ENCODE data around the gene TRPC4. TPM values are rescaled to one million over a fixed set of nuclear protein-coding genes. Genes with fewer than 3 reads are reported as not detected.

Gene TRPC4
- total RNA-seq, 1 experiment from 2014 or later, result not detected

DNA sequence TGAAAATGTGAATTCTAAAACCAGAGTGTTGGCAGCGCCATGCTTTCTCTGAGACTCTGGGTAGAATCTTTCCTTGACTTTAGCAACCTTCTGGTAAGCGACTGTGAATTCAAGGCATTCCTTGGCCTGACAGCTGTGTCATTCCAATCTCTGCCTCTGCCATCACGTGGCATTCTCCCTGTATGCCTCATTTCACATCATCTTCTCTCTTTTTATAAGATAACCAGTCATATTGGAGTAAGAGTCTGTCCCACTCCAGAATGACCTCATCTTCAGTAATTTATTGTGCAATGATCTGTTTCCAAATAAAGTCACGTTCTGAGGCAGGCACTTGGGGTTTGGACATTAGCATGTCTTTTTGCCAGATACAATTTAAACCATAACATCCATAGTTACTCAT is 167.6 kb downstream of the TRPC4 start:
- peak overlapping the region; percentile 36 for H3K27ac Mint-ChIP-seq (ENCODE audit: low read depth, unreplicated experiment)
- CTCF ChIA-PET, result interaction anchor here (0.6 kb wide), 1 partner anchor 779 kb away, joined by 3 read pairs; no protein-coding TSS in a partner anchor

DNA sequence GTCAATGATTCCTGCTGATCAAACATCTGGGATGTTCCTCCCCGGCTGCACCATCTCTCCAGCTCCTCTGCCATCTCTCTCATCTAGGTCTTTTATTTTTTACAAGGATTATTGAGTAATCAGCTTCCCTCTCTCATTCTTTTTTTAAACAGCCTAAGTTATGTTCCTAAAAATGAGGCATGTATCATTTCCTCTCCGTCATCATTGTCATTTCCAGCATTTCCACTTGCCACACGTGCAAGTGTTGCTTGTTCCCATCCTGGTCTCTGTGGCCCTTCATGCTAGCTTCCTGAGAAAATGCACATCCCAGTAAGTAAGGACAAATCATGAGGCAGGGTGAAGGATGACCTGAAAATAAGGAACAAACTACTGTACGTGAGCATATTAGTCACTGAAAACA is 168.3 kb downstream of the TRPC4 start:
- ChIA-PET CTCF (interaction anchor here (0.6 kb wide), 1 partner anchor 778 kb away, joined by 3 read pairs; no protein-coding TSS in a partner anchor), POLR2A (interaction anchor here (0.6 to 1.1 kb wide), 3 partner anchors 29 to 52 kb away, joined by 3 to 7 read pairs (median 3); no protein-coding TSS in a partner anchor)
- intact Hi-C loops (cut with micrococcal nuclease), result no loop called here
- no TSS peak for BruUV-seq (replicated peaks)
- Mint-ChIP-seq H3K4me3 (ENCODE audit: unreplicated experiment) (no peak overlapping the region), H3K27ac (ENCODE audit: low read depth, unreplicated experiment) (no peak overlapping the region), H3K4me1 (ENCODE audit: insufficient read depth, unreplicated experiment) (peaks cover 5% of the 10 kb centered on the region), H3K36me3 (ENCODE audit: insufficient read depth, unreplicated experiment) (peaks cover 4% of the 10 kb centered on the region), H3K9me3 (ENCODE audit: unreplicated experiment) (no peaks in the 10 kb centered on the region), H3K27me3 (ENCODE audit: insufficient read depth, unreplicated experiment) (no peaks in the 10 kb centered on the region)
- TF ChIP-seq, protein P1, sequence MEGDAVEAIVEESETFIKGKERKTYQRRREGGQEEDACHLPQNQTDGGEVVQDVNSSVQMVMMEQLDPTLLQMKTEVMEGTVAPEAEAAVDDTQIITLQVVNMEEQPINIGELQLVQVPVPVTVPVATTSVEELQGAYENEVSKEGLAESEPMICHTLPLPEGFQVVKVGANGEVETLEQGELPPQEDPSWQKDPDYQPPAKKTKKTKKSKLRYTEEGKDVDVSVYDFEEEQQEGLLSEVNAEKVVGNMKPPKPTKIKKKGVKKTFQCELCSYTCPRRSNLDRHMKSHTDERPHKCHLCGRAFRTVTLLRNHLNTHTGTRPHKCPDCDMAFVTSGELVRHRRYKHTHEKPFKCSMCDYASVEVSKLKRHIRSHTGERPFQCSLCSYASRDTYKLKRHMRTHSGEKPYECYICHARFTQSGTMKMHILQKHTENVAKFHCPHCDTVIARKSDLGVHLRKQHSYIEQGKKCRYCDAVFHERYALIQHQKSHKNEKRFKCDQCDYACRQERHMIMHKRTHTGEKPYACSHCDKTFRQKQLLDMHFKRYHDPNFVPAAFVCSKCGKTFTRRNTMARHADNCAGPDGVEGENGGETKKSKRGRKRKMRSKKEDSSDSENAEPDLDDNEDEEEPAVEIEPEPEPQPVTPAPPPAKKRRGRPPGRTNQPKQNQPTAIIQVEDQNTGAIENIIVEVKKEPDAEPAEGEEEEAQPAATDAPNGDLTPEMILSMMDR (IDR thresholded peaks at IDR 0.05; ENCODE audit: unreplicated experiment), result no peak
- DNase-seq (ENCODE audit: unreplicated experiment), result peak; percentile 6

More for the DNA sequence above, 167.6 kb downstream of the TRPC4 start:
- no TSS peak for BruUV-seq (replicated peaks)
- POLR2A ChIA-PET, result no interaction called here
- Mint-ChIP-seq H3K9me3 (ENCODE audit: unreplicated experiment) (no peaks in the 10 kb centered on the region), H3K4me1 (ENCODE audit: insufficient read depth, unreplicated experiment) (peaks cover 5% of the 10 kb centered on the region), H3K36me3 (ENCODE audit: insufficient read depth, unreplicated experiment) (peaks cover 4% of the 10 kb centered on the region), H3K27me3 (ENCODE audit: insufficient read depth, unreplicated experiment) (no peaks in the 10 kb centered on the region), H3K4me3 (ENCODE audit: unreplicated experiment) (no peak overlapping the region)
- DNase-seq (ENCODE audit: unreplicated experiment), result peak; percentile 81
- intact Hi-C loops (cut with micrococcal nuclease), result no loop called here
- TF ChIP-seq, protein P1 (IDR thresholded peaks at IDR 0.05; ENCODE audit: unreplicated experiment), result no peak

DNA sequence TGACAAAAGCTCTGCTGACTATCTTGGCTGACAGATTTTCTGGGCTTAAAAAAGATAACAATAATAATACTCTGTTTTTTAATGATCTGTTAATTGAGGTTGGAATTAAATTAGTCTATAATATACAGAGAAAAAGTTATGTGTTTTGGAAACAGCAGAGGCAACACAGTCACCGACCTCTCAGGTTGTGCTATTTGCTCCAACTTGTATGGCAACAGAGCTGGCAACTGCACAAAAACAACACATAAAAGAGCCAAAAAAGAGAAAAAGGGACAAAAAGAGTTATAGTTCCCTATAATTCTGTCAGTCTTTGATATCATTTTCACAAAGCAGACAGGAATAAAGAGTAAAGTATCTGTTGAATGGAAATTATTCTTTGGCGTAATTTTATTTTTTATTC is 168.7 kb downstream of the TRPC4 start:
- no peaks in the 10 kb centered on the region for H3K27me3 Mint-ChIP-seq (ENCODE audit: insufficient read depth, unreplicated experiment)
- peaks cover 4% of the 10 kb centered on the region for H3K36me3 Mint-ChIP-seq (ENCODE audit: insufficient read depth, unreplicated experiment)
- H3K4me3 Mint-ChIP-seq (ENCODE audit: unreplicated experiment), result no peak overlapping the region
- CTCF ChIA-PET, result no interaction called here
- H3K4me1 Mint-ChIP-seq (ENCODE audit: insufficient read depth, unreplicated experiment), result peaks cover 5% of the 10 kb centered on the region
- peak; percentile 1 for DNase-seq (ENCODE audit: unreplicated experiment)
- no peak overlapping the region for H3K27ac Mint-ChIP-seq (ENCODE audit: low read depth, unreplicated experiment)
- no TSS peak for BruUV-seq (replicated peaks)
- POLR2A ChIA-PET, result interaction anchor here (0.6 to 1.1 kb wide), 3 partner anchors 29 to 52 kb away, joined by 3 to 7 read pairs (median 3); no protein-coding TSS in a partner anchor
- H3K9me3 Mint-ChIP-seq (ENCODE audit: unreplicated experiment), result no peaks in the 10 kb centered on the region
- TF ChIP-seq, protein P1 (IDR thresholded peaks at IDR 0.05; ENCODE audit: unreplicated experiment), result no peak
- intact Hi-C loops (cut with micrococcal nuclease), result no loop called here

DNA sequence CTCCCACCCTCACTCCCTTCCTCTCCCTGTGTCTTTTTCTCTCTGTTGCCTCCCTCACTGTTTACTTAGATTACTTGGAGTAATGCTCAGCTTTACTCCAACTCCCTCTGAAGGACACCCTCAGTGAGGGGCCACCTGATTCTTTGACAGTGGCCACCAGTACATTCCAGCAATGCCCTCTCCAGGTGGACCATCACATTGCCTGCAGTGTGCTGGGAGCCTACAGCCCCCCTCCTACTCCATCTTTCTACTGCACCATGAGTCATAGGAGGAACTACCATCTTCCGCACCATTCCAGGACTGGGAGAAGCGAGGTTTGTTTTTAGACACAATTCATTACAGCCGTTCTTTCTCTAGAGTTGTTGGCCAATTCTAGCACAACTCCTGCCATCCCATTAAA is 174.4 kb downstream of the TRPC4 start:
- TF ChIP-seq, protein P1 (IDR thresholded peaks at IDR 0.05; ENCODE audit: unreplicated experiment), result no peak
- no peaks in the 10 kb centered on the region for H3K9me3 Mint-ChIP-seq (ENCODE audit: unreplicated experiment)
- no peaks in the 10 kb centered on the region for H3K4me1 Mint-ChIP-seq (ENCODE audit: insufficient read depth, unreplicated experiment)
- no peak overlapping the region for H3K4me3 Mint-ChIP-seq (ENCODE audit: unreplicated experiment)
- intact Hi-C loops (cut with micrococcal nuclease), result no loop called here
- no TSS peak for BruUV-seq (replicated peaks)
- DNase-seq (ENCODE audit: unreplicated experiment), result no peak
- H3K27me3 Mint-ChIP-seq (ENCODE audit: insufficient read depth, unreplicated experiment), result no peaks in the 10 kb centered on the region
- POLR2A ChIA-PET, result no interaction called here
- H3K36me3 Mint-ChIP-seq (ENCODE audit: insufficient read depth, unreplicated experiment), result no peaks in the 10 kb centered on the region
- H3K27ac Mint-ChIP-seq (ENCODE audit: low read depth, unreplicated experiment), result no peak overlapping the region
- CTCF ChIA-PET, result no interaction called here
